Skeletal muscle satellite cell (primary cell): Measurements from ENCODE around the gene CRYM.

Experiments used
- H3K27me3 ChIP-seq: 2 replicates; pipeline ENCODE4 v1.7.0; 2013; ENCODE audit warnings: low read length; ENCODE audit not compliant: control insufficient read depth, insufficient read depth
- H3K36me3 ChIP-seq: 2 replicates; pipeline ENCODE4 v1.7.0; 2013; ENCODE audit warnings: mild to moderate bottlenecking, control low read depth, low read length; ENCODE audit not compliant: insufficient read depth
- H3K4me1 ChIP-seq: 2 replicates; pipeline ENCODE4 v1.7.0; 2013; ENCODE audit warnings: low read length; ENCODE audit not compliant: control insufficient read depth, insufficient read depth
- H3K4me2 ChIP-seq: 2 replicates; pipeline ENCODE4 v1.7.0; 2013; ENCODE audit warnings: mild to moderate bottlenecking, low read length
- H3K4me3 ChIP-seq: 2 replicates; pipeline ENCODE4 v1.7.0; 2013; ENCODE audit warnings: low read length
- H3K9ac ChIP-seq: 2 replicates; pipeline ENCODE4 v1.7.0; 2013; ENCODE audit warnings: mild to moderate bottlenecking, low read depth, low read length, moderate library complexity
- H3K9me3 ChIP-seq: replicated peaks from 2 replicates; pipeline ENCODE4 v1.7.0; 2013; ENCODE audit warnings: mild to moderate bottlenecking, control low read depth, low read length

Gene CRYM

GRCh38 chr16:21236831-21237230 lies 41.3 kb downstream of the CRYM start:
- H3K27me3 ChIP-seq, result peaks cover 36% of the 10 kb centered on the region
- no peaks in the 10 kb centered on the region for H3K4me1 ChIP-seq
- no peak overlapping the region for H3K9ac ChIP-seq
- H3K36me3 ChIP-seq, result no peaks in the 10 kb centered on the region
- no peak overlapping the region for H3K4me2 ChIP-seq
- no peaks in the 10 kb centered on the region for H3K9me3 ChIP-seq
- H3K4me3 ChIP-seq, result no peak overlapping the region

GRCh38 chr16:21235199-21235585 lies 42.9 kb downstream of the CRYM start:
- Histone ChIP-seq H3K4me1 (no peaks in the 10 kb centered on the region), H3K27me3 (peaks cover 49% of the 10 kb centered on the region), H3K36me3 (no peaks in the 10 kb centered on the region), H3K9me3 (no peaks in the 10 kb centered on the region), H3K4me2 (no peak overlapping the region), H3K9ac (no peak overlapping the region), H3K4me3 (no peak overlapping the region)

GRCh38 chr16:21233521-21234150 lies 44.5 kb downstream of the CRYM start, which contains the start of gene ANKS4B:
ANKS4B (plus strand) TSS chr16:21233699; CDS start chr16:21233738, 39 bp downstream.
- Histone ChIP-seq H3K4me1 (no peaks in the 10 kb centered on the region), H3K9ac (no peak within 1 kb of the TSS), H3K9me3 (no peaks in the 10 kb centered on the region), H3K36me3 (no peaks in the 10 kb centered on the region), H3K27me3 (peaks cover 51% of the 10 kb centered on the region), H3K4me3 (no peak within 1 kb of the TSS), H3K4me2 (no peak within 1 kb of the TSS)

- Histone ChIP-seq H3K27me3 (peaks cover 56% of the 10 kb centered on the region), H3K9ac (no peak overlapping the region), H3K9me3 (no peaks in the 10 kb centered on the region), H3K4me2 (no peak overlapping the region), H3K4me1 (no peaks in the 10 kb centered on the region), H3K36me3 (no peaks in the 10 kb centered on the region), H3K4me3 (no peak overlapping the region)
These were observed 45.0 kb downstream of the CRYM start for GRCh38 chr16:21233045-21233520.

- peaks cover 68% of the 10 kb centered on the region for H3K27me3 ChIP-seq
- H3K4me2 ChIP-seq, result no peak overlapping the region
- H3K4me1 ChIP-seq, result no peaks in the 10 kb centered on the region
- H3K4me3 ChIP-seq, result no peak overlapping the region
- no peak overlapping the region for H3K9ac ChIP-seq
- H3K9me3 ChIP-seq, result no peaks in the 10 kb centered on the region
- no peaks in the 10 kb centered on the region for H3K36me3 ChIP-seq
These were observed 49.7 kb downstream of the CRYM start for GRCh38 chr16:21228361-21228872.

- no peaks in the 10 kb centered on the region for H3K36me3 ChIP-seq
- H3K4me3 ChIP-seq, result no peak overlapping the region
- H3K9me3 ChIP-seq, result no peaks in the 10 kb centered on the region
- H3K9ac ChIP-seq, result no peak overlapping the region
- no peak overlapping the region for H3K4me2 ChIP-seq
- peaks cover 70% of the 10 kb centered on the region for H3K27me3 ChIP-seq
- H3K4me1 ChIP-seq, result no peaks in the 10 kb centered on the region
These were observed 50.2 kb downstream of the CRYM start for GRCh38 chr16:21227866-21228265.

GRCh38 chr16:21226749-21227148 lies 51.3 kb downstream of the CRYM start:
- no peaks in the 10 kb centered on the region for H3K9me3 ChIP-seq
- H3K9ac ChIP-seq, result no peak overlapping the region
- H3K4me1 ChIP-seq, result no peaks in the 10 kb centered on the region
- no peaks in the 10 kb centered on the region for H3K36me3 ChIP-seq
- no peak overlapping the region for H3K4me2 ChIP-seq
- no peak overlapping the region for H3K4me3 ChIP-seq
- H3K27me3 ChIP-seq, result peaks cover 72% of the 10 kb centered on the region

GRCh38 chr16:21224800-21225199 lies 53.3 kb downstream of the CRYM start:
- Histone ChIP-seq H3K4me3 (no peak overlapping the region), H3K36me3 (no peaks in the 10 kb centered on the region), H3K9ac (no peak overlapping the region), H3K9me3 (no peaks in the 10 kb centered on the region), H3K27me3 (peaks cover 69% of the 10 kb centered on the region), H3K4me1 (no peaks in the 10 kb centered on the region), H3K4me2 (no peak overlapping the region)

- Histone ChIP-seq H3K27me3 (peaks cover 60% of the 10 kb centered on the region), H3K9ac (no peak overlapping the region)
These were observed 54.3 kb downstream of the CRYM start for GRCh38 chr16:21223787-21224186.

GRCh38 chr16:21222495-21223337 lies 55.4 kb downstream of the CRYM start:
- no peaks in the 10 kb centered on the region for H3K9me3 ChIP-seq
- no peaks in the 10 kb centered on the region for H3K36me3 ChIP-seq
- no peaks in the 10 kb centered on the region for H3K4me1 ChIP-seq

More at GRCh38 chr16:21223787-21224186, 54.3 kb downstream of the CRYM start:
- Histone ChIP-seq H3K4me2 (no peak overlapping the region), H3K9me3 (no peaks in the 10 kb centered on the region), H3K36me3 (no peaks in the 10 kb centered on the region), H3K4me1 (no peaks in the 10 kb centered on the region), H3K4me3 (no peak overlapping the region)

GRCh38 chr16:21219551-21219950 lies 58.5 kb downstream of the CRYM start:
- H3K36me3 ChIP-seq, result no peaks in the 10 kb centered on the region
- H3K4me2 ChIP-seq, result no peak overlapping the region
- H3K27me3 ChIP-seq, result peaks cover 23% of the 10 kb centered on the region
- H3K9me3 ChIP-seq, result no peaks in the 10 kb centered on the region
- H3K4me1 ChIP-seq, result no peaks in the 10 kb centered on the region
- no peak overlapping the region for H3K9ac ChIP-seq
- no peak overlapping the region for H3K4me3 ChIP-seq

More at GRCh38 chr16:21222495-21223337, 55.4 kb downstream of the CRYM start:
- H3K9ac ChIP-seq, result no peak overlapping the region
- H3K4me3 ChIP-seq, result no peak overlapping the region
- peaks cover 49% of the 10 kb centered on the region for H3K27me3 ChIP-seq
- no peak overlapping the region for H3K4me2 ChIP-seq
